MM.1S (cell line): ENCODE data around the gene VAV2.

Source experiments
- DNase-seq: peaks from one replicate; pipeline ENCODE4 v3.0.0-alpha.2; 2015
- H2AFZ ChIP-seq: fragments of 300-600 bp; sonication (generic); 2 replicates; pipeline ENCODE4 v1.6.0; 2016; ENCODE audit warnings: antibody characterized with exemption, low read length
- H3F3A ChIP-seq: fragments of 300-600 bp; sonication (generic); 2 replicates; pipeline ENCODE4 v1.6.1; 2016; ENCODE audit warnings: mild to moderate bottlenecking, antibody characterized with exemption, low read length, moderate library complexity, mixed read lengths; ENCODE audit not compliant: insufficient read depth
- H3K27ac ChIP-seq: fragments of 300-600 bp; sonication (generic); 2 replicates; pipeline ENCODE4 v1.5.1; 2016; ENCODE audit warnings: mild to moderate bottlenecking, low read length
- H3K27me3 ChIP-seq: fragments of 300-600 bp; sonication (generic); replicated peaks from 2 replicates; pipeline ENCODE4 v1.6.0; 2016; ENCODE audit warnings: low read length; ENCODE audit not compliant: insufficient read depth
- H3K36me3 ChIP-seq: fragments of 300-600 bp; sonication (generic); replicated peaks from 2 replicates; pipeline ENCODE4 v1.6.1; 2016; ENCODE audit warnings: mild to moderate bottlenecking, low read length, mixed read lengths; ENCODE audit not compliant: insufficient read depth
- H3K4me1 ChIP-seq: fragments of 300-600 bp; sonication (generic); 2 replicates; pipeline ENCODE4 v1.6.1; 2016; ENCODE audit warnings: low read length, mixed read lengths
- H3K4me2 ChIP-seq: fragments of 300-600 bp; sonication (generic); 2 replicates; pipeline ENCODE4 v1.6.0; 2016; ENCODE audit warnings: low read depth, low read length
- H3K4me3 ChIP-seq: fragments of 300-600 bp; sonication (generic); 2 replicates; pipeline ENCODE4 v1.5.1; 2016; ENCODE audit warnings: low read length, mixed read lengths
- H3K79me2 ChIP-seq: fragments of 300-600 bp; sonication (generic); 2 replicates; pipeline ENCODE4 v1.6.1; 2016; ENCODE audit warnings: mixed run types, low read length, mixed read lengths
- H3K9ac ChIP-seq: fragments of 300-600 bp; sonication (generic); 2 replicates; pipeline ENCODE4 v1.6.1; 2016; ENCODE audit warnings: low read length, mixed read lengths
- H3K9me2 ChIP-seq: fragments of 300-600 bp; sonication (generic); replicated peaks from 2 replicates; pipeline ENCODE4 v1.6.1; 2016; ENCODE audit warnings: mild to moderate bottlenecking, low read length, mixed read lengths; ENCODE audit not compliant: insufficient read depth
- H3K9me3 ChIP-seq: fragments of 300-600 bp; sonication (generic); replicated peaks from 2 replicates; pipeline ENCODE4 v1.6.1; 2016; ENCODE audit warnings: mild to moderate bottlenecking, low read length, mixed read lengths; ENCODE audit not compliant: insufficient read depth
- H4K20me1 ChIP-seq: fragments of 300-600 bp; sonication (generic); 2 replicates; pipeline ENCODE4 v1.6.1; 2016; ENCODE audit warnings: mild to moderate bottlenecking, low read length, moderate library complexity, mixed read lengths; ENCODE audit not compliant: insufficient read depth
- EZH2 ChIP-seq: fragments of 300-600 bp; sonication (generic); optimal IDR thresholded peaks from 2 replicates; pipeline ENCODE3; 2017; ENCODE audit warnings: low read depth, mild to moderate bottlenecking, antibody characterized with exemption, low read length, mixed read lengths
- EZH2phosphoT487 ChIP-seq: fragments of 300-600 bp; sonication (generic); IDR thresholded peaks from 2 replicates; pipeline ENCODE4 v1.6.1; 2018; ENCODE audit warnings: antibody characterized with exemption, low read length
- TF ChIP-seq, protein P1 (sequence below): fragments of 300-600 bp; sonication (generic); IDR thresholded peaks from 2 replicates; pipeline ENCODE4 v1.5.1; 2016; ENCODE audit warnings: antibody characterized with exemption, low read length, mixed read lengths

VAV2 gene

DNA sequence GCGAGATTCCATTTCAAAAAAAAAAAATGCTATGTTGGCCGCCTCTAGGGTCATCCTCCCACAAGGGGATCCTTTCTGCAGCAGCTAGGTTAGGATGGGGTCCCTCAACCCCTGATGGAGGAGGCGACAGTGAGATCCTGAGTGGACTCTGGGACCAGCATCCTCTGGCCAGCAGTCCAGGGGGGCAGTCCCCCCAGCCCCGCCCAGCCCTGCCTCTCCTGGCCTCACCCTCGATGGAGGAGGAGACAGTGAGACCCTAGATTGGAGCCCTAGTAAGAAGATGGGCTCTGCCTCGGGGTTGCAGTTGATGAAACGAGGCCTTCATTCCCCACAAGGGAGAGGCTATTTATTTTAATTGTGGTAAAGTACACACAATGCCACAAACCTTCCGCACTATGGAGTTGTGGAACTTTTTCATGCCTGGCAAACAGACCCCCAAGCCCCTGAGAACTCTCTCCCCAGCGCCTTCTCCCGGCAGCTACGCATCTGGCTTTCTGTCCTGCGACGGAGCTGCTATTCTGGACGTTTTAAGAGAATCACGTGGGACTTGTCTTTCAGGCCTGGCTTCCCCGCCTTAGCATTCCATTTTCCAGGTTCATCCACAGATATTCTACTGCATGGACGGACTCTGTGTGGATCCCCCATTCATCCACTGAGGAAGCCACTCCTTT lies 15.8 kb downstream of the VAV2 start:
- Histone ChIP-seq H3K27me3 (peaks cover 32% of the 10 kb centered on the region), H3K4me3 (no peak overlapping the region), H3K36me3 (no peaks in the 10 kb centered on the region), H3F3A (no peaks in the 10 kb centered on the region), H2AFZ (no peak overlapping the region), H4K20me1 (no peaks in the 10 kb centered on the region), H3K9me3 (no peaks in the 10 kb centered on the region), H3K27ac (no peak overlapping the region), H3K79me2 (no peaks in the 10 kb centered on the region), H3K9ac (no peak overlapping the region), H3K9me2 (no peaks in the 10 kb centered on the region), H3K4me2 (no peak overlapping the region), H3K4me1 (no peaks in the 10 kb centered on the region)
- DNase-seq, result no peak
- TF ChIP-seq EZH2phosphoT487, result no peak
- TF ChIP-seq EZH2, result no peak
- TF ChIP-seq, protein P1, sequence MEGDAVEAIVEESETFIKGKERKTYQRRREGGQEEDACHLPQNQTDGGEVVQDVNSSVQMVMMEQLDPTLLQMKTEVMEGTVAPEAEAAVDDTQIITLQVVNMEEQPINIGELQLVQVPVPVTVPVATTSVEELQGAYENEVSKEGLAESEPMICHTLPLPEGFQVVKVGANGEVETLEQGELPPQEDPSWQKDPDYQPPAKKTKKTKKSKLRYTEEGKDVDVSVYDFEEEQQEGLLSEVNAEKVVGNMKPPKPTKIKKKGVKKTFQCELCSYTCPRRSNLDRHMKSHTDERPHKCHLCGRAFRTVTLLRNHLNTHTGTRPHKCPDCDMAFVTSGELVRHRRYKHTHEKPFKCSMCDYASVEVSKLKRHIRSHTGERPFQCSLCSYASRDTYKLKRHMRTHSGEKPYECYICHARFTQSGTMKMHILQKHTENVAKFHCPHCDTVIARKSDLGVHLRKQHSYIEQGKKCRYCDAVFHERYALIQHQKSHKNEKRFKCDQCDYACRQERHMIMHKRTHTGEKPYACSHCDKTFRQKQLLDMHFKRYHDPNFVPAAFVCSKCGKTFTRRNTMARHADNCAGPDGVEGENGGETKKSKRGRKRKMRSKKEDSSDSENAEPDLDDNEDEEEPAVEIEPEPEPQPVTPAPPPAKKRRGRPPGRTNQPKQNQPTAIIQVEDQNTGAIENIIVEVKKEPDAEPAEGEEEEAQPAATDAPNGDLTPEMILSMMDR, result no peak

DNA sequence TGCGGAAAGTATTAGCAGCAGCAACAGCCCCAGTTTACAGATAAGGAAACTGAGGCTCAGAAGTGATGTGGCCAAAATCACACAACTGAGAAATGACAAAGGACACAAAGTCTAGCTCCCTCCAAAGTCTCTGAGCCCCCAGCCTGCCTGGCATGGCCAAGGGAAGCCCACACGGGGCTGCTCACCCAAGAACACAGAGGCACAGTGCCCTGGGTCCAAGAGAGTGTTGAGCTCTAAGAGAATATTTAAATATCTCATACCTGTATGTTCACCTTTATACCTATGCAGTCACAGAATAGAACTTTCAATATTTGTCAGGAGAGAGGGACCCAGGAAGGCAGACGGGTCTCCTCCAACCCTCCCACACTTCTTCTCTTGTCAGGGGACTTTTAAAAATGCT lies 16.6 kb downstream of the VAV2 start:
- H3K9ac ChIP-seq, result no peak overlapping the region
- no peaks in the 10 kb centered on the region for H3K4me1 ChIP-seq
- H3K4me3 ChIP-seq, result no peak overlapping the region
- no peaks in the 10 kb centered on the region for H3K9me3 ChIP-seq
- no peak for DNase-seq
- H3K79me2 ChIP-seq, result no peaks in the 10 kb centered on the region
- H3K4me2 ChIP-seq, result no peak overlapping the region
- no peaks in the 10 kb centered on the region for H4K20me1 ChIP-seq
- H3K27ac ChIP-seq, result no peak overlapping the region
- H3K9me2 ChIP-seq, result no peaks in the 10 kb centered on the region
- H3K27me3 ChIP-seq, result peaks cover 30% of the 10 kb centered on the region
- no peaks in the 10 kb centered on the region for H3K36me3 ChIP-seq
- TF ChIP-seq, protein P1, result no peak
- TF ChIP-seq EZH2, result no peak
- H2AFZ ChIP-seq, result no peak overlapping the region
- no peaks in the 10 kb centered on the region for H3F3A ChIP-seq

DNA sequence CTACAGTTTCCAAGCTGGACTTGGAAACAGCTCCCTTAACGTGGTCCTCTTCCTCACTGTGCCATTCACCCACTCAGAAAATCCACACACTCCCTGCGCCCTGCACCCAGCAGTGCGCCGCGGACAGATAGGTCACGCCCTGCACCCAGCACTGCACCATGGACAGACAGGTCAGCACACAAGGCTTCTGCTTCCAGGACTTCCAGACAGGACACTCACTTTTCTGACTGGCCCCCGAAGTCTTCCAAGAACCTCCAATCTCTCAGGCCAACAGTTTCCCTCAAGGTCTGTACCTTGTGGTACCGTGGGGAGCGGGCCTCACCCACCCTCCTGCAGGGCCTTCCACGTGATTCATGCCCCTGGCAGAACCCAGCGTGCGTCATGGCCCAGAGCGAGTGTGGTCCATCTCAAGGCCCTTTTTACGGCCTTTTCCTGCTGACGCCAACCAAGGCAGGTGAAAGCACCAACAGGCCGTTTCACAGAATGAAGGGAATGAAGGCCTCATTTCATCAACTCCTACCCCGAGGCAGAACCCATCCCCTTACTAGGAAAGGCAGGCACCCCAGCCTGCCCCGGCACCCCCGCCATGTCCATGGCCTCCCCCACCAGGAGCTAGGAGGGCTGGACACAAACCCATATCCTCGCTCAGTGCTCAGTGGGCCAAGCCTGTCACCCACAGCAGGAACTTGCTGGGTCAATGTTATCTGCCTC lies 17.3 kb downstream of the VAV2 start:
- Histone ChIP-seq H3K27ac (no peak overlapping the region), H3K79me2 (no peaks in the 10 kb centered on the region), H3K9ac (no peak overlapping the region), H3K36me3 (no peaks in the 10 kb centered on the region), H3K9me3 (no peaks in the 10 kb centered on the region), H3F3A (no peaks in the 10 kb centered on the region), H3K9me2 (no peaks in the 10 kb centered on the region), H3K4me3 (no peak overlapping the region), H3K4me2 (no peak overlapping the region), H4K20me1 (no peaks in the 10 kb centered on the region), H3K4me1 (no peaks in the 10 kb centered on the region), H3K27me3 (peaks cover 27% of the 10 kb centered on the region), H2AFZ (no peak overlapping the region)
- TF ChIP-seq EZH2phosphoT487, result no peak
- no peak for TF ChIP-seq EZH2
- TF ChIP-seq, protein P1, result no peak
- no peak for DNase-seq
